HG02763 (cell line): ENCODE data around the gene SERINC3.
A peak's percentile ranks its signal among the peaks of the same experiment; 100 is the strongest.
"Not testable (repeated sequence)": the region's sequence is repeated elsewhere in the genome, so short reads cannot be mapped to it uniquely, and the experiment has no call there.

ENCODE experiments used
- ATAC-seq: cut with Tn5 transposase; IDR thresholded peaks from one replicate; pipeline ENCODE4 v1.9.1; 2021; ENCODE audit warnings: mild to moderate bottlenecking, moderate library complexity; ENCODE audit not compliant: unreplicated experiment

Gene SERINC3

GRCh38 chr20:44521484-44522481 is at the start of gene SERINC3:
Gene SERINC3 (minus strand): TSS chr20:44522070. CDS start chr20:44521951, 119 bp downstream.
- peak; percentile 95 for ATAC-seq

- ATAC-seq = no peak
Measured at GRCh38 chr20:44571362-44571988, 49.6 kb upstream of the SERINC3 start.

- ATAC-seq = no peak
Measured at GRCh38 chr20:44570367-44570766, 48.5 kb upstream of the SERINC3 start.

GRCh38 chr20:44566811-44567210 is 44.9 kb upstream of the SERINC3 start:
- no peak for ATAC-seq

- no peak for ATAC-seq
Measured at GRCh38 chr20:44566018-44566417, 44.1 kb upstream of the SERINC3 start.

- ATAC-seq = no peak
Measured at GRCh38 chr20:44561876-44562275, 40.0 kb upstream of the SERINC3 start.

GRCh38 chr20:44560818-44561217 is 38.9 kb upstream of the SERINC3 start:
- not testable (repeated sequence) for ATAC-seq

GRCh38 chr20:44560229-44560628 is 38.4 kb upstream of the SERINC3 start:
- ATAC-seq = no peak

GRCh38 chr20:44559302-44559701 is 37.4 kb upstream of the SERINC3 start:
- no peak for ATAC-seq

- ATAC-seq = no peak
Measured at GRCh38 chr20:44552950-44553908, 31.4 kb upstream of the SERINC3 start.

- ATAC-seq = no peak
Measured at GRCh38 chr20:44552568-44552949, 30.7 kb upstream of the SERINC3 start.

GRCh38 chr20:44552050-44552449 is 30.2 kb upstream of the SERINC3 start:
- no peak for ATAC-seq

- ATAC-seq = no peak
Measured at GRCh38 chr20:44549123-44549522, 27.3 kb upstream of the SERINC3 start.

GRCh38 chr20:44547419-44547818 is 25.5 kb upstream of the SERINC3 start:
- ATAC-seq = no peak

GRCh38 chr20:44544263-44544662 is 22.4 kb upstream of the SERINC3 start:
- ATAC-seq = no peak

GRCh38 chr20:44543358-44543757 is 21.5 kb upstream of the SERINC3 start:
- no peak for ATAC-seq

- ATAC-seq = no peak
Measured at GRCh38 chr20:44542890-44543289, 21.0 kb upstream of the SERINC3 start.

GRCh38 chr20:44541992-44542391 is 20.1 kb upstream of the SERINC3 start:
- ATAC-seq = no peak

- no peak for ATAC-seq
Measured at GRCh38 chr20:44540834-44541233, 19.0 kb upstream of the SERINC3 start.

- no peak for ATAC-seq
Measured at GRCh38 chr20:44537993-44538392, 16.1 kb upstream of the SERINC3 start.

GRCh38 chr20:44536175-44536574 is 14.3 kb upstream of the SERINC3 start:
- ATAC-seq = no peak
